Endodermal cell (in vitro differentiated cells): ENCODE data around the gene TPSAB1. TPM values are rescaled to one million over a fixed set of nuclear protein-coding genes. Genes with fewer than 3 reads are reported as not detected.

Experiments
- DNase-seq: peaks from one replicate; pipeline ENCODE4 v3.0.0-alpha.2; 2017
- H3K27ac ChIP-seq: 2 replicates; pipeline ENCODE4 v1.5.1; 2013; ENCODE audit warnings: mild to moderate bottlenecking, low read depth, low read length, moderate library complexity
- H3K27me3 ChIP-seq: 2 replicates; pipeline ENCODE4 v1.6.1; 2013; ENCODE audit warnings: mild to moderate bottlenecking, low read length, moderate library complexity; ENCODE audit not compliant: insufficient read depth, control insufficient read depth, poor library complexity, severe bottlenecking
- H3K36me3 ChIP-seq: 2 replicates; pipeline ENCODE4 v1.7.0; 2013; ENCODE audit warnings: mild to moderate bottlenecking, low read length, moderate library complexity; ENCODE audit not compliant: control insufficient read depth, insufficient read depth
- H3K4me1 ChIP-seq: one replicate; pipeline ENCODE4 v1.7.0; 2013; ENCODE audit warnings: low read length; ENCODE audit not compliant: control insufficient read depth, insufficient read depth
- H3K4me3 ChIP-seq: 2 replicates; pipeline ENCODE4 v1.5.1; 2013; ENCODE audit warnings: mild to moderate bottlenecking, low read length, moderate library complexity
- H3K9ac ChIP-seq: 2 replicates; pipeline ENCODE4 v1.6.1; 2013; ENCODE audit warnings: mild to moderate bottlenecking, low read length, moderate library complexity; ENCODE audit not compliant: poor library complexity, severe bottlenecking; ENCODE audit errors: extremely low read depth
- H3K9me3 ChIP-seq: 2 replicates; pipeline ENCODE4 v1.6.1; 2013; ENCODE audit warnings: mild to moderate bottlenecking, low read length, moderate library complexity; ENCODE audit not compliant: control insufficient read depth
- H3K27ac Mint-ChIP-seq: 2 replicates; pipeline ENCODE4 v1.8.0; 2020; ENCODE audit warnings: mixed read lengths
- H3K27me3 Mint-ChIP-seq: 2 replicates; pipeline ENCODE4 v1.8.0; 2021; ENCODE audit warnings: mild to moderate bottlenecking, mixed read lengths; ENCODE audit not compliant: insufficient read depth
- H3K36me3 Mint-ChIP-seq: 2 replicates; pipeline ENCODE4 v1.8.0; 2020; ENCODE audit warnings: low read depth, mixed read lengths
- H3K4me1 Mint-ChIP-seq: 2 replicates; pipeline ENCODE4 v1.8.0; 2020; ENCODE audit warnings: mixed read lengths
- H3K4me3 Mint-ChIP-seq: 2 replicates; pipeline ENCODE4 v1.8.0; 2020; ENCODE audit warnings: mild to moderate bottlenecking, moderate library complexity, mixed read lengths
- H3K9me3 Mint-ChIP-seq: 2 replicates; pipeline ENCODE4 v1.8.0; 2020; ENCODE audit warnings: mild to moderate bottlenecking, mixed read lengths
- WGBS, 2 experiments: methylation state at CpG; one replicate each; pipeline versions ENCODE4 v1.1.5 to v1.1.7; 2013; ENCODE audit warnings: missing lambda C conversion rate in 2 of 2, mixed read lengths in 1 of 2; ENCODE audit not compliant: insufficient coverage in 1 of 2, insufficient read length in 1 of 2; 5-methylcytosine and 5-hydroxymethylcytosine counted together
- total RNA-seq, 2 donors: library from RNA; stranded (reverse); fragmentation: NEBNext Ultra II Directional in 1 of 2; extraction: Animal tissue kit (Norgen Biotek cat#: 25700) in 1 of 2; gene quantifications; 2 replicates in 1 of 2; 3 replicates in 1 of 2; pipeline ENCODE4 v1.2.1, GENCODE V29; 2021
- TF ChIP-seq, protein P1 (sequence below): fragments of 200-600 bp; sonication (generic); conservative IDR thresholded peaks from 2 replicates; pipeline ENCODE4 v1.5.0; 2021; ENCODE audit warnings: antibody characterized with exemption, mild to moderate bottlenecking

TPSAB1 gene
- total RNA-seq, 2 donors from 2014 or later: not detected

DNA sequence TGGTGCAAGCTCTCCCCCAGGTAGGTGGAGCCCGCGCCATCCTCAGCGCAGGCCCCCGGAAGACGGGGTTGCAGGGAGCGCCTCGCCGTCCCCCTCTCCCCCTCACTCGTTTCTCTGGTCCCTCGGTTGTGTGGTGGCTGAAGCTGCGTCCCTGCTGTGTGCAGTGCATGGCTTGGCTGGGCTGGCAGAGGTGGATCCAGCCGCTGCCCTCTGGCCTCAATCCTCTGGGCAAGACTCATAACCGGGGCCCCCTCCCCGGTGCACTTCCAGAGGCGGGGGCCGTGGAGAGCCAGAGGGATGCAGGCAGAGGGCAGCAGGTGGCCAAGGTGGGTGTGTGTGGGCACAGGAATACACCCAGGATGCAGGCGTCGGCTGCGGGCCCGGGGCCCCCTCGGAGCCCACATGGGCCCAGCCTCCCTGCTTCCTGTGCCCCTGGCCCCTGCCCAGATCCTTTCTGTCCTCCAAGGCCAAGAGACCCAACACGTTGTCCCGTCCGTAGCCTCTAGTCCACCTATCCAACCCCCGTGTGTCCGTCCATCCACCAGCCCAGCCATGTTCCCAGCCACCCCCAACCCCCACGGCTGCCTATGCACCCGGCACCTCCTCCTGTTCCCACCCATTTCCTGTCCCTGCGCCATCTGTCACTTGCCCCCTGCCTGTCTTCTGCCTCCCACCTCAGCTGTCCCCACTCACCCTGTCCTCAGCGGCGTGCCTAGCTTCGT lies 24.8 kb upstream of the TPSAB1 start:
- no peaks in the 10 kb centered on the region for H3K27me3 Mint-ChIP-seq
- H3K9me3 Mint-ChIP-seq: no peaks in the 10 kb centered on the region
- WGBS, 2 experiments: 85 to 91% methylated on average over 9 to 32 of the region's 32 CpGs

GRCh38 chr16:1216296-1216619 lies 24.2 kb upstream of the TPSAB1 start:
- no peaks in the 10 kb centered on the region for H3K9me3 ChIP-seq
- no peaks in the 10 kb centered on the region for H3K27me3 Mint-ChIP-seq
- TF ChIP-seq, protein P1, sequence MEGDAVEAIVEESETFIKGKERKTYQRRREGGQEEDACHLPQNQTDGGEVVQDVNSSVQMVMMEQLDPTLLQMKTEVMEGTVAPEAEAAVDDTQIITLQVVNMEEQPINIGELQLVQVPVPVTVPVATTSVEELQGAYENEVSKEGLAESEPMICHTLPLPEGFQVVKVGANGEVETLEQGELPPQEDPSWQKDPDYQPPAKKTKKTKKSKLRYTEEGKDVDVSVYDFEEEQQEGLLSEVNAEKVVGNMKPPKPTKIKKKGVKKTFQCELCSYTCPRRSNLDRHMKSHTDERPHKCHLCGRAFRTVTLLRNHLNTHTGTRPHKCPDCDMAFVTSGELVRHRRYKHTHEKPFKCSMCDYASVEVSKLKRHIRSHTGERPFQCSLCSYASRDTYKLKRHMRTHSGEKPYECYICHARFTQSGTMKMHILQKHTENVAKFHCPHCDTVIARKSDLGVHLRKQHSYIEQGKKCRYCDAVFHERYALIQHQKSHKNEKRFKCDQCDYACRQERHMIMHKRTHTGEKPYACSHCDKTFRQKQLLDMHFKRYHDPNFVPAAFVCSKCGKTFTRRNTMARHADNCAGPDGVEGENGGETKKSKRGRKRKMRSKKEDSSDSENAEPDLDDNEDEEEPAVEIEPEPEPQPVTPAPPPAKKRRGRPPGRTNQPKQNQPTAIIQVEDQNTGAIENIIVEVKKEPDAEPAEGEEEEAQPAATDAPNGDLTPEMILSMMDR: no peak
- H3K4me1 ChIP-seq: no peaks in the 10 kb centered on the region
- WGBS, 2 experiments: 80 to 90% methylated on average over 1 to 12 of the region's 12 CpGs
- no peak overlapping the region for H3K9ac ChIP-seq
- H3K4me3 Mint-ChIP-seq: no peak overlapping the region
- H3K4me1 Mint-ChIP-seq: no peaks in the 10 kb centered on the region
- no peaks in the 10 kb centered on the region for H3K9me3 Mint-ChIP-seq
- no peak overlapping the region for H3K27ac ChIP-seq
- H3K4me3 ChIP-seq: no peak overlapping the region
- DNase-seq: no peak
- no peaks in the 10 kb centered on the region for H3K36me3 ChIP-seq
- no peaks in the 10 kb centered on the region for H3K27me3 ChIP-seq
- peaks cover 4% of the 10 kb centered on the region for H3K36me3 Mint-ChIP-seq
- H3K27ac Mint-ChIP-seq: no peak overlapping the region

More for the DNA sequence above, 24.8 kb upstream of the TPSAB1 start:
- no peaks in the 10 kb centered on the region for H3K9me3 ChIP-seq
- no peak overlapping the region for H3K27ac Mint-ChIP-seq
- no peaks in the 10 kb centered on the region for H3K4me1 Mint-ChIP-seq
- TF ChIP-seq, protein P1: no peak
- H3K4me3 ChIP-seq: no peak overlapping the region
- peaks cover 2% of the 10 kb centered on the region for H3K36me3 Mint-ChIP-seq
- H3K27me3 ChIP-seq: no peaks in the 10 kb centered on the region
- no peak for DNase-seq
- H3K36me3 ChIP-seq: no peaks in the 10 kb centered on the region
- no peak overlapping the region for H3K4me3 Mint-ChIP-seq
- no peaks in the 10 kb centered on the region for H3K4me1 ChIP-seq
- H3K9ac ChIP-seq: no peak overlapping the region
- no peak overlapping the region for H3K27ac ChIP-seq

DNA sequence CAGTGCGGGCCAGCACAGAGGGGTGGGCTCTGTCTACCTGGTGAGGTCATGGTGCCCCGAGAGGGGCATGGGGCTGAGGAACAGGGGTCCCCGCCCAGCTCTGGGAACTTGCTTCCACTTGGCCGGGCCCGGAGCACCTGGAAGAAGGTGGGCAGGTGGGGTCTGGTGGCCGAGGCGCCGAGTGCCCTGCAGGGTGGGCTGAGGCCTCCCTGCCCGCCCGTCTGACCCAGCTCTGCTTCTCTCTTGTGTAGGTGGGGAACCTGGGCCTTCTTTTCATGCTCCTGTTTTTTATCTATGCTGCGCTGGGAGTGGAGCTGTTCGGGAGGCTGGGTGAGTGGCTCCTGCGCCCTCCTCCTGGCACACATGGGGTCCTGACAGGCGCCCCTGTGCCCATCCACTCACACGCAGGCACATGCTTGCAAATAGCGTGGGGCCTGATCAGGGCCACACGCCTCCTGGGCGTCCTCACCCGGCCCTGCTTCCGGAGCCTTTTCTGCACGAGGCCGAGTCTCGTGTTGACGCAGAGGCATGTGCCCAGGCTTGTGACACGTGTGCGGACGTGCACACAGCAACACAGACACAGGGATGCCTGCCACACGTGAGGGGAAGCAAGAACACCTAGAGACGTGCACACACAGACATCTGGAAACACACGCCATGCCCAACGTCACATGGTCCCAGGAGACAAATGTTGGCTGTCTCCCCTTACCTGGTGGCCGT lies 23.7 kb upstream of the TPSAB1 start:
- H3K9me3 ChIP-seq: no peaks in the 10 kb centered on the region
- H3K27me3 Mint-ChIP-seq: no peaks in the 10 kb centered on the region
- no peak overlapping the region for H3K4me3 Mint-ChIP-seq
- H3K4me1 ChIP-seq: no peaks in the 10 kb centered on the region
- TF ChIP-seq, protein P1: no peak
- H3K36me3 ChIP-seq: no peaks in the 10 kb centered on the region
- peaks cover 8% of the 10 kb centered on the region for H3K36me3 Mint-ChIP-seq
- H3K27ac Mint-ChIP-seq: no peak overlapping the region
- H3K9me3 Mint-ChIP-seq: no peaks in the 10 kb centered on the region
- no peaks in the 10 kb centered on the region for H3K4me1 Mint-ChIP-seq
- H3K27me3 ChIP-seq: no peaks in the 10 kb centered on the region
- no peak overlapping the region for H3K4me3 ChIP-seq
- no peak for DNase-seq
- H3K9ac ChIP-seq: no peak overlapping the region
- WGBS, 2 experiments: 91 to 93% methylated on average over 29 to 32 of the region's 32 CpGs
- no peak overlapping the region for H3K27ac ChIP-seq
